Activated naive CD8-positive, alpha-beta T cell (primary cell): ENCODE results near the gene TBC1D1.

ENCODE experiments used
- H3K27ac Mint-ChIP-seq: one replicate; pipeline ENCODE4 v1.8.0; 2021; ENCODE audit warnings: mixed read lengths
- H3K27me3 Mint-ChIP-seq: one replicate; pipeline ENCODE4 v1.8.0; 2021; ENCODE audit warnings: mixed read lengths
- H3K36me3 Mint-ChIP-seq: one replicate; pipeline ENCODE4 v1.8.0; 2021; ENCODE audit warnings: mixed read lengths
- H3K4me1 Mint-ChIP-seq: one replicate; pipeline ENCODE4 v1.8.0; 2021; ENCODE audit warnings: low read depth, mixed read lengths
- H3K4me3 Mint-ChIP-seq: one replicate; pipeline ENCODE4 v1.8.0; 2021; ENCODE audit warnings: mild to moderate bottlenecking, mixed read lengths
- H3K9me3 Mint-ChIP-seq: one replicate; pipeline ENCODE4 v1.8.0; 2021; ENCODE audit warnings: low read depth, mixed read lengths

Gene TBC1D1

DNA sequence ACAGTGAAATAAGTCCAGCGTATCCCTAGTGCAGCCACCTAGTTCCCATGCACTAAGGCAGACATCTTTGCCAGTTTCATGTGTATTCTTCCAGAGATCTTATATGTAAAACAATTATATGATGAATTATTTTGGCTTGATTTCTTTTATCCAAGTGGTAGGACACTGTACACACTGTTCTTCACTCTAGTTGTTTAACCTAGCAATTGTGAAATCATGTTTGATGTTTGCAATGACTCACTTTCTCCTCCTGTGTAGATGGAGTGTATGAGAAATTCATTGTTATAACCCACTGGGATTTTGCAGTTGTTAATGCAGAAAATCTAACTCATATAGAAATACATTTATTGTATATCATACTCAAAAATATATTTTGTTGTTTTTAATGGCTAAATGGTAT, 17.5 kb upstream of the TBC1D1 start:
- H3K36me3 Mint-ChIP-seq, result peaks cover 8% of the 10 kb centered on the region
- peak overlapping the region; percentile 22 for H3K27ac Mint-ChIP-seq
- H3K27me3 Mint-ChIP-seq, result no peaks in the 10 kb centered on the region
- no peak overlapping the region for H3K4me3 Mint-ChIP-seq
- H3K4me1 Mint-ChIP-seq, result peaks cover 21% of the 10 kb centered on the region
- H3K9me3 Mint-ChIP-seq, result no peaks in the 10 kb centered on the region

DNA sequence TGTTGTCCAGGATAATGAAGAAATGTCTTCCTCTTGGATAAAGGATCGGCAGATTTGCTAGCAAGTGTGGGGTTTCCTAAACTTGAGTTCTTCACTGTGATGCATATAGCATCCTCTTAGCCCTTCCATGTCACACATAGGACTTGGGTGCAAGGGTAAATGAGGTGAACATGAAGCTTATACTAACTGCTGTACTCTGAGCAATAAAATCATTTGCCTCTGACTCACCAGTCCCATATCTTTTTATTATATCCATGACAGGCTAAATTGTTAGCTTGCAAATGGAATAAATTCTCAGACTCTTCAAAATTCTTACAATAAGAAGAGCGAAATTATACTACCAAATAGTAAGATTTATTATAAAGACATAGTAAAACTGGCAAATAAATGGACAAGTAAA, 14.7 kb upstream of the TBC1D1 start:
- H3K4me3 Mint-ChIP-seq, result no peak overlapping the region
- peaks cover 22% of the 10 kb centered on the region for H3K4me1 Mint-ChIP-seq
- H3K36me3 Mint-ChIP-seq, result peaks cover 2% of the 10 kb centered on the region
- H3K27me3 Mint-ChIP-seq, result no peaks in the 10 kb centered on the region
- no peak overlapping the region for H3K27ac Mint-ChIP-seq
- no peaks in the 10 kb centered on the region for H3K9me3 Mint-ChIP-seq

DNA sequence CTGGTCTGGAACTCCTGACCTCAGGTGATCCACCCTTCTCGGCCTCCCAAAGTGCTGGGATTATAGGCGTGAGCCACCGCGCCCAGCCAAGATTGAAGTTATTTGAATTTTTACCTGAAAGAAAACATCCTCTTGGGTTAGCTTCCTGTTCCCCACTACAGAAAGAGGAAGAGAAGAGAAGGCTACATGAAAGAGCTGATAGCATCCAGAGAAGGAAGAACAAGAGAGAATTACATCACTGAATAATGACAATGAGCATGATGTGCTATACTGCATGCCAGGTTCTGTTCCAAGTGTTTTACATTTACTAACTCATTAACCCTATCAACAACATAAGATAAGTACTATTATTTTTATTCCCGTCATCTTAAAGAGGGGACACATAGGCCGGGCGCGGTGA, 11.5 kb upstream of the TBC1D1 start:
- H3K27ac Mint-ChIP-seq, result no peak overlapping the region
- H3K36me3 Mint-ChIP-seq, result peaks cover 2% of the 10 kb centered on the region
- no peaks in the 10 kb centered on the region for H3K9me3 Mint-ChIP-seq
- H3K4me3 Mint-ChIP-seq, result no peak overlapping the region
- H3K27me3 Mint-ChIP-seq, result no peaks in the 10 kb centered on the region
- H3K4me1 Mint-ChIP-seq, result peaks cover 3% of the 10 kb centered on the region

DNA sequence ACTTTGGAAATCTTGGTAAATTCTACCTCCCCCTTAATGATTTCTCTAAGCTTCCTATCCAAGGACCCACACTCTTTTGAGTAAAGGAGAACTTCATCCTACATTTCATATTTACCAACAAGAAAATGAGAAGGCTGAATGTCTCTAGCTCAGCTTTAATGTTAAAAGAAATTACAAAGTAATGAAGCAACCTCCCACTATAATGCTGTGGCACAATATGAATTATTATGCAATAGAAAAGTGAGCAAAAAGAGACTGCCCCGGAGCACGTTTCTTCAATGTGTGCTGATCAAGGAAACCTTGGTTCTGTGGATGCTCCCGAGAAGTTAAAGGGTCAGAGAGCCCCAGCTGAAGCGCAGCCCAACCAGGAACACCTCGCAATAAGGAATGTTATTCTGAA, 9.1 kb upstream of the TBC1D1 start:
- Mint-ChIP-seq H3K36me3 (no peaks in the 10 kb centered on the region), H3K27ac (no peak overlapping the region), H3K4me3 (no peak overlapping the region), H3K27me3 (peaks cover 3% of the 10 kb centered on the region), H3K9me3 (no peaks in the 10 kb centered on the region), H3K4me1 (peaks cover 5% of the 10 kb centered on the region)

DNA sequence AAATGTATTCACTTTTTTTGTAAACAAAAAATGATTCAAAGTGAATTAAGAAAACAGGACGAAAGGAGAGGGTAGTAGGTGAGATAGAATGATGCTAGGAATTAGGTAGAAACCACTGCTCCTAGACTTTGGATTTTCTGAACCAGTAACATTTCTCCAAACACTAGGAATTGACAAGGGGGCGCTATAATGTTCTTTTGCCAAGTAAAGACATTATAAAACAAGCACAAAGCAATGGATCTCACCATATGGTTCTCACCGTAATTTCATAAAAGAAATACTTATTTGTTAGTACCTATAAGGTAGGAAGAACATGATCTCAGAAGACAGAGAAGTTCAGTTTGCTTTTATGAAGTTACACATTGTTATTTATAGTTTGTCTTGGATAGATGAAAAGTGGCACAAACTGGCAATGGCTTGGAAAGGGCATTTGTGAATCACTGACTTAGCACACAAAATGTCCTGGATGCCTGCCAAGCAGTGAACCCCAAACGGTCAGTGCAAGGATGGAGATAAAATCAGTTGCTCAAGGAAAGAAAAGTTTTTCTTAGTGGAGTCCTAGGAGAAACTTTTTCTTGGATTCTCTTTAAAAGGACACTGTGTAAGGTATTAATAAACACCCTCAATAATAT, 8.1 kb upstream of the TBC1D1 start:
- H3K4me3 Mint-ChIP-seq, result no peak overlapping the region
- H3K27me3 Mint-ChIP-seq, result peaks cover 3% of the 10 kb centered on the region
- H3K4me1 Mint-ChIP-seq, result peaks cover 5% of the 10 kb centered on the region
- H3K9me3 Mint-ChIP-seq, result no peaks in the 10 kb centered on the region
- no peak overlapping the region for H3K27ac Mint-ChIP-seq
- H3K36me3 Mint-ChIP-seq, result no peaks in the 10 kb centered on the region

DNA sequence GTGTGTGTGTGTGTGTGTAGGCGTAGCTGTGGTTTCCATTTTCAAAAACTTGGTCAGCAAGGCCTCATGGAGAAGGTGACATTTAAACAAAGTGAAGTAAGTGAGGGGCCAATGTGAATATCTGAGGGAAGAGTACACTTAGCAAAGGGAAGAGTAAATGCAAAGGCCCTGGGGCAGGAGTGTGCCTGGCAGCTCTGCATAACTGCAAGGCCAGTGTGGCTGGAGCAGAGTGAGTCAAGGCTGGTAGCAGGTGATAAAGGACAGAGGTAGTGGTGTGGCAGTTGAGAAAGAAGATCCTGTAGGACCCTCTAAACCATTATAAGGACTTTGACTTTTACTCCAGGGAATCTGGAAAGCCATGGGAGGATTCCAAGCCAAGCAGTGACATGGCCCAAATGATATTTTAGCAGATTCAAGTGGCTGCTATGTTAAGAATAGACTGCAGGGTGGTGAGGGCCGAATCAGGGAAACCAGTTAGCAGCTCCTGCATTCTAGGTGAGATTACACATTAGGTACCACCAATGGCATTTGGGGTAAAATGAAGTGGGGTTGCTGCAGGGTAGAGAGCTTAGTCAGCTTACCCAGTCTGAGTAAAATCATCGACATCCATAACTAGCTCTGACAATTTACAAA, 5.9 kb upstream of the TBC1D1 start:
- Mint-ChIP-seq H3K4me1 (peaks cover 3% of the 10 kb centered on the region), H3K4me3 (no peak overlapping the region), H3K36me3 (no peaks in the 10 kb centered on the region), H3K27me3 (peaks cover 3% of the 10 kb centered on the region), H3K9me3 (no peaks in the 10 kb centered on the region), H3K27ac (no peak overlapping the region)

DNA sequence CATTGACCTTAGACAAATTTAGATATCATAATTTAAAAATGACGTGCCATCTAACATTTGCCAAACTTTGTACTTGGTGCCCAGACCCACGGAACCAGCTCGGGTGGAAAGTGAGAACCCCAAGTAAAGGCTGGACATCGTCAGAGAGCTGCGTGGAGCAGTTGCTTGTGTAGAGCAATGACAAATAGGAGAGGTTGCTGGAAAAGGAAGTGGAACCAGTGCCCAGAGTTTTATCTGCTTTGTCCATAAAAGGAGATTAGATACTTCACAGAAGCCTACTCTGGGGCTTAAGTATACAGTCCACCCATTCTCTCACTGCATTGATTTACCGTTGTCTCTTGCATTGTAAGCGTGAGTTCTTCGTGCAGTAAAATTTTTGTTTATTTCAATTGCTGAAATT, 5.4 kb upstream of the TBC1D1 start:
- Mint-ChIP-seq H3K36me3 (no peaks in the 10 kb centered on the region), H3K9me3 (no peaks in the 10 kb centered on the region), H3K4me3 (no peak overlapping the region), H3K27ac (no peak overlapping the region), H3K27me3 (peaks cover 3% of the 10 kb centered on the region), H3K4me1 (peaks cover 3% of the 10 kb centered on the region)

DNA sequence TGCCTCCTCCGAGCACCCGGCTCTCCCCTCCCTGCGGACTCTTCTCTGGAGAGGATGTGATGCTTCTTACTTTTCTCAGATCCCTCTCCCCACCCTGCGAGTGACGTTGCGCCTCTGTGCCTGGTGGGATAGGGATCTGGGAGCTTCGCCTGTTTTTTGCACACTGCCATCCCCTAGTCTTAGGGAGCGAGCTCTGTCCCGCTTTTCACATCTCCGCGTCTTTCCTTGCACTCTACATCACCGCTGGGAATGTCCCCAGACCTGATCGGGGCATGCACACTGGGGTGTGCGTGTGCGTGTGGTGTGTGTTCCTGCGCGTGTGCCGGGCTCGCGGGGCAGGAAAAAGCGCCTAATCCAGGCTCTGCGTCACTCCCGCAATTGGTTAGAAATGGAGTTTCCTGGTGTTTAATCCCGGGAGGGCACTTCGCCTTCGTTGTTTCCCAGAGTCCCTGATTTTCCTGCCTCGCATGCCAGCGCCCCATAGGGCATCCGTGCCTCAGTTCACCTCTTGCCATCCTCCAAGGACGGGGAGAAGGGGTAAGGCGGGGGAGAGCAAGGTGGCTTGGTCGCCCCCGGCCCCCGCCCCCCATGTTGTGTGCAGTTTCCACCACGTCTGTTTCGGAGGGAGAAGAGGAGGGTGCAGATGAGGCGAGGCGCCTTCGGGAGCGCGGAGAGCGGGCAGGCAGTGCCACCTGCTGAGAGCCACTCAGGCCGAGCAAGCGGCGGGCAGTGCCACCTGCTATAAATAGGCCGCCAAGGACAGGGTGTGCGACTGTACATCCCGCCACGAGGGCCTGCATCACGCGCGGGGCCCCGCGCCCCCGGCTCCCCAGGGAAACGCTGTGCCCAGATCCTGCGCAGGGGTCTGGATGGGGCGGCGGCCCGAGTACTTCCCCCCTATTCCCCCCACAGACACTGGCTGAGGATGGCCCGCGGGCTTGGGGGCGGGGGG, 759 bp upstream of the TBC1D1 start:
- Mint-ChIP-seq H3K4me3 (peak overlapping the region; percentile 59), H3K36me3 (no peaks in the 10 kb centered on the region), H3K27ac (no peak overlapping the region), H3K4me1 (peaks cover 33% of the 10 kb centered on the region), H3K9me3 (no peaks in the 10 kb centered on the region), H3K27me3 (no peaks in the 10 kb centered on the region)

DNA sequence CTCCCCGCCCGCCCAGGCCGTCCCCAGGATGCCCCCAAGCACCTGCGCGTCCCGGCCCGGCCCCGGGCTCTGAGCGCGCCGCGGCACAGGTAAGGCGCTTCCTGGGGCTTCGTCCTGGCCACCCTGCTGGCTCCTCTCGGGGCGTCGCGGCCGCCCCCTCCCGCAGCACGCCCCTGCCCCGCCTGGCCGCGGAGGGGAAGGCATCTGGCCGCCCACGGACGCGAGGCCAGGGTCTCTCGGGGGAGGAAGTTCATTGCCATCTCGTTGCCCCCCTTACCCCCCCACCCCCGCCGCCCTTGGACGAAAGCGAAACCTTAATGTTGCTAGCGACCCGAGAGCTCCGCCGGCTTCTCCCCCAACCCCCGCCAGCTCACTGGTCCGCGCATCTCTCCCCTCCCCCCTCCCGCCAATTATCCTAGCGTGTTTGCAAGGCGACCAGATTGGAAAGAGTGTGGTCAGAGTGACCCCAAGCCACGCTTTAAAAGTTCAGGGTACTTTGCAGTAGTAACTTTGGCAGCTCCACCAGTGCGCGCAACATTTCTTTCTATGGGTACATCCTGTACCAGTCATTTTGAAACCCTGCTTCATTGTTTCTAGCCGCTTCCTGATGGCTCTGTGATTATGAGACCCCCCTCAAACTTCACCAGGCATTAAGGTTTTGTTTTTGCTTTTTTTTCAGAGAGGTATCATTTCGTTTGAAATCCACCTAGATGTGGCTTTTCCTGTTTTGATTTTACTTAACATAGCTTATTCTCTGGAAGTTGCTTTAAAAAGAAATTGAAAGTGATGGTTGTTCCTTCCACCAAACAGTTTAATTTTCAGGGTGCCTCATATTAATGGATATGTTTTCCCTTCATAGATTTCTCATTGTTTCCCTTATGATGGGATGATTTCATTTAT, 626 bp downstream of the TBC1D1 start:
- Mint-ChIP-seq H3K4me3 (peak overlapping the region; percentile 94), H3K36me3 (no peaks in the 10 kb centered on the region), H3K9me3 (no peaks in the 10 kb centered on the region), H3K4me1 (peaks cover 44% of the 10 kb centered on the region), H3K27me3 (no peaks in the 10 kb centered on the region), H3K27ac (peak overlapping the region; percentile 96)

DNA sequence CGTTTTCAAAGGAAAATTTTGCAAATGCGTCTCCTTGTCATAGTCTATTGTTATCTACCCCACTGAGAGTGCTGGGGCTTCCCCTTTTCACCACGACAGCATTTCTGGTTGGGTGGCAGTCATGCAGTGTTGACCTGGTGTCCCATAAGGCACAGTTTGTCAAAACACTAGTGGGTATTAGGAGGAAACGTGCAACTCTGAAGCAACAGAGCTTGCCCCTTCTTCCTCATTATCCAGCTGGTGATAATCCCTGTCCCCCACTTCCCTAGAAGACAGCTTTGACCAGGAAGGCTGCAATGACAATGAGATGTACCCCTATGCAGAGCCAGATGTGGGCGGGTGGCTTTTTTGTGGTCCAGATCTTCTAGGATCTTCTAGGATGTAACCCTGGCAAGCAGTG, 1.8 kb downstream of the TBC1D1 start:
- no peaks in the 10 kb centered on the region for H3K27me3 Mint-ChIP-seq
- H3K4me3 Mint-ChIP-seq, result peak overlapping the region; percentile 94
- no peaks in the 10 kb centered on the region for H3K9me3 Mint-ChIP-seq
- no peaks in the 10 kb centered on the region for H3K36me3 Mint-ChIP-seq
- H3K27ac Mint-ChIP-seq, result peak overlapping the region; percentile 96
- H3K4me1 Mint-ChIP-seq, result peaks cover 55% of the 10 kb centered on the region

DNA sequence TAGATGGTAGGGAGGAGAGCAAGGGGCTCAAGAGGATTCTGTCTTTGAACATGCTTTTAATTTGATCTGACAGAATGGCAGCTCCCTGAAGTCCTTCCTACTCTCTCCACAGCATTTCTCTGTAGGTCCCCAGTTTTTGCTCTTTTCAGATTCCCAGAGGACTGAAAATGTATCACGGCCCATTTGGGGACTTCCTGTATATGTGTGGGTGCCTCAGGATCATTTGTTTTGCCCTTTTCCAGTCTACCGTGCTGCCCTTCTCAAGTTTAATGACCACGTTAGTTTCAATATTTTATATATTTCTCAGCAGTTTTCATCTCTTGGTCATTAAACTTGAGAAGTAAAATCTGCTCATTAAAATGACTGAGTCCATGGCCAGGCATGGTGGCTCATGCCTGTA, 2.3 kb downstream of the TBC1D1 start:
- Mint-ChIP-seq H3K4me3 (peak overlapping the region; percentile 94), H3K27me3 (no peaks in the 10 kb centered on the region), H3K4me1 (peaks cover 55% of the 10 kb centered on the region), H3K27ac (peak overlapping the region; percentile 96), H3K36me3 (no peaks in the 10 kb centered on the region), H3K9me3 (no peaks in the 10 kb centered on the region)

DNA sequence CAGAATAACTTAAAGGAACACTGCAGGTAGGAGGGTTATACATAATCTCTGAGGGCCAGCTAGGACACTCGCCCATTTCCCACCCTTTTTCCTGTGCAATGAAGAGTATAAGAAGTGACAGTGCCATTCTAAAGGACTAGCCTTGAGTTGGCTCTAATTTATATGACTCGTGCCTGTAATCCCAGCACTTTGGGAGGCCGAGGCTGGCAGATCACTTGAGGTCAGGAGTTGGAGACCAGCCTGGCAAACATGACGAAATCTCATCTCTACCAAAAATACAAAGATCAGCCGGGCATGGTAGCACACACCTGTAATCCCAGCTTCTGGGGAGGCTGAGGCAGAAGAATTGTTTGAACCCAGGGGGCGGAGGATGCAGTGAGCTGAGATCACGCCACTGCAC, 4.4 kb downstream of the TBC1D1 start:
- Mint-ChIP-seq H3K36me3 (peaks cover 6% of the 10 kb centered on the region), H3K27me3 (no peaks in the 10 kb centered on the region), H3K4me3 (no peak overlapping the region), H3K27ac (no peak overlapping the region), H3K4me1 (peaks cover 72% of the 10 kb centered on the region), H3K9me3 (no peaks in the 10 kb centered on the region)

DNA sequence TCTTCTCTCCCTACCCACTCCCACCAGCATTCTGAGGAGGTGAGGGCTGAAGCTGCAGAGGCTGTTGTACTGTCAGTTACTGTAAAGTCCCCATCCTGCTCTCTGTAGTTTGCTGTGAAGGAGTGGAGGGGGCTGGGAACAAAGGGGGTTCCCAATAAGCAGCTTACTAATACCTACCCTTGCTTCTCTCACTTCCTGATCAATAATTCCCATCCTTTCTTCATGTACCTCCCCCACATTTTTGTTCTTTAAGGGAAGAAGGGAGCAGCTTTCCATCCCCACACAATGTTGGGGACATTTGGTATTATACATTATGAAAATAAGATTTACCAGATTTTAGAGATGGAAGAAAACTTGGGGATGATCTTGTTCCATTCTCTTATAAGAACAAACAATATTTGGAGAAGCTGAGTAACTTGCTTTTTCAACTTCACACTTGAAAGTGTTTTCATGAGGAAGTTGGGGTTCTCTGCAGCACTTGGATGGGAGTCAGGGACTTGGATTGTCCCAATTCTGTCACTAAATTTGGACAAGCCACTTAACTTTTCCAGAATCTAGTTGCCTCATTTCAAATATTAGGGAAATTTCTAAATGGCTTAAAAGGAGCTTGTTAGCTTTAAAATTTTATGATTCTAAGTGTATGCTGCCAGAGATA, 5.4 kb downstream of the TBC1D1 start:
- no peaks in the 10 kb centered on the region for H3K9me3 Mint-ChIP-seq
- no peaks in the 10 kb centered on the region for H3K27me3 Mint-ChIP-seq
- H3K4me1 Mint-ChIP-seq, result peaks cover 75% of the 10 kb centered on the region
- H3K4me3 Mint-ChIP-seq, result no peak overlapping the region
- H3K36me3 Mint-ChIP-seq, result peaks cover 9% of the 10 kb centered on the region
- H3K27ac Mint-ChIP-seq, result no peak overlapping the region

DNA sequence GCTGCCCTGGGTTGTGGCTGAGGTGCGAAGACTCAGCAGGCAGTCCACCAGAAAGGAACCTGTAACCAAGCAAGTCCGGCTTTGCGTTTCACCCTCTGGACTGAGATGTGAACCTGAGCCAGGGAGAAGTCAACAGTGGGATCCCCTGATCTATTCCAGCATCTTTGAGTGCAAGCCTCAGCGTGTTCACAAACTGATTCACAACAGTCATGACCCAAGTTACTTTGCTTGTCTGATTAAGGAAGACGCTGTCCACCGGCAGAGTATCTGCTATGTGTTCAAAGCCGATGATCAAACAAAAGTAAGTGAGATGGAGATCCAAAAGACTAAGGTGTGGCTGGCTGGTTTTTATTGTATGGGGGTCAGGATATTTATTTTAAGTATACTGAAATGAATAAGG, 11.3 kb downstream of the TBC1D1 start:
- Mint-ChIP-seq H3K36me3 (peaks cover 28% of the 10 kb centered on the region), H3K27ac (no peak overlapping the region), H3K9me3 (no peaks in the 10 kb centered on the region), H3K4me1 (peaks cover 71% of the 10 kb centered on the region), H3K4me3 (peak overlapping the region; percentile 40), H3K27me3 (no peaks in the 10 kb centered on the region)
